Smooth muscle cell of the coronary artery (primary cell): ENCODE data around the gene CATSPER3. TPM values are rescaled to one million over a fixed set of nuclear protein-coding genes. Genes with fewer than 3 reads are reported as not detected.

Source experiments
- total RNA-seq: library from RNA; depleted of rRNA; stranded (reverse); fragments of >200 nt; gene quantifications from 2 replicates; pipeline ENCODE4 v1.2.3, GENCODE V29; 2014; ENCODE audit warnings: low replicate concordance

The CATSPER3 gene
- 0.08 TPM in 1 of 2 replicates, not detected in the other for total RNA-seq

GRCh38 chr5:134967607-134968006 lies at the start of gene CATSPER3:
Gene CATSPER3 (plus strand): TSS chr5:134967907. CDS start chr5:134967992, 85 bp downstream.

GRCh38 chr5:135033901-135034235 lies 66.2 kb downstream of the CATSPER3 start, which contains the start of gene PITX1:
Gene PITX1 (minus strand): TSS chr5:135034228. CDS start chr5:135033881, 347 bp downstream.

Other genes starting within 250 kb of the CATSPER3 start
- gene CAMLG, start 229.4 kb upstream of the CATSPER3 start, total RNA-seq = 40.5 and 41.1 TPM in 2 replicates
- 16.5 and 16.8 TPM in 2 replicates for gene DDX46, start 209.1 kb upstream of the CATSPER3 start, total RNA-seq
- 13.8 and 36.5 TPM in 2 replicates for gene C5orf24, start 121.9 kb upstream of the CATSPER3 start, total RNA-seq
- gene TXNDC15, start 93.5 kb upstream of the CATSPER3 start, total RNA-seq = 78.2 and 304 TPM in 2 replicates
- gene PCBD2, start 62.8 kb upstream of the CATSPER3 start, total RNA-seq = 2.2 and 3.6 TPM in 2 replicates
- gene PITX1, start 66.3 kb downstream of the CATSPER3 start, total RNA-seq = 0.12 and 0.68 TPM in 2 replicates